ENCODE results near the gene PRPSAP2. TPM values are rescaled to one million over a fixed set of nuclear protein-coding genes. Genes with fewer than 3 reads are reported as not detected.

PRPSAP2 gene
- total RNA-seq, 1 donor from 2014 or later, result 50.6 TPM

DNA sequence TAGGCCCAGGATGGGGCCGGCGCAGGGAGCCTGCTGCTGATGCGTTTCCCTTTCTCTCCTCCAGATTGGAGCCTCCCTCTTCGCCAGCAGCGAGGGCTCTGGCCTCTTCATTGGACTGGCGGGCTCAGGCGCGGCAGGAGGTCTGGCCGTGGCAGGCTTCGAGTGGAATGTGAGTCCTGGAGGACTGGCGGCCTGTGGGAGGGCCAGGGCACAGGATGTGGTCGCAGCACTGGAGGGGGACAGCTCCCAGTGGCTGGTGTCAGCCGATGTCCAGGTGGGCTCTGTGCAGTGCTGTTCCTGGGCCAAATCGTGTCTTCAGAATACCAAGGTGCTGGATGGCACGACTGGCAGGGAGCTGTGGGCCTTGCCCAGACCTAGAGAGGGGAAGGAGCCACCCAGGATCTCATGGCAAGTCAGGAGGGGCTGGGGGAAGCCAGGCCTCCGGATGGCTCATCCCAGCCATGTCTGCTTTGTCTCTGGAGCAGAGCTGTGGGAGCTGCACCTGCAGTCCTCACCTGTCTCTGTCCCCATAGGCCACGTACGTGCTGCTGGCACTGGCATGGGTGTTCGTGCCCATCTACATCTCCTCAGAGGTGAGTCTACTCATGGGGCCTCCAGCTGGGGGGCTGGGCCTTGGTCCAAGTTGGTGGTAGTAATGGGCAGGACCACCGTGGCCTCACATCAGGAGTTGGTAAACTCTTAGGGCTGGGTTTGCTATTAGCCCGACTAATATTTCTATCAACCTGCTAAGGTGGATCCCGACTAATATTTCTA is 101.3 kb downstream of the PRPSAP2 start:
- no peak overlapping the region for H3K9ac ChIP-seq (ENCODE audit: low read length)
- no peak overlapping the region for H3K4me2 ChIP-seq (ENCODE audit: low read length)
- peaks cover 25% of the 10 kb centered on the region for H3K4me1 ChIP-seq (ENCODE audit: insufficient read depth, low read length)
- TF ChIP-seq, protein P1, sequence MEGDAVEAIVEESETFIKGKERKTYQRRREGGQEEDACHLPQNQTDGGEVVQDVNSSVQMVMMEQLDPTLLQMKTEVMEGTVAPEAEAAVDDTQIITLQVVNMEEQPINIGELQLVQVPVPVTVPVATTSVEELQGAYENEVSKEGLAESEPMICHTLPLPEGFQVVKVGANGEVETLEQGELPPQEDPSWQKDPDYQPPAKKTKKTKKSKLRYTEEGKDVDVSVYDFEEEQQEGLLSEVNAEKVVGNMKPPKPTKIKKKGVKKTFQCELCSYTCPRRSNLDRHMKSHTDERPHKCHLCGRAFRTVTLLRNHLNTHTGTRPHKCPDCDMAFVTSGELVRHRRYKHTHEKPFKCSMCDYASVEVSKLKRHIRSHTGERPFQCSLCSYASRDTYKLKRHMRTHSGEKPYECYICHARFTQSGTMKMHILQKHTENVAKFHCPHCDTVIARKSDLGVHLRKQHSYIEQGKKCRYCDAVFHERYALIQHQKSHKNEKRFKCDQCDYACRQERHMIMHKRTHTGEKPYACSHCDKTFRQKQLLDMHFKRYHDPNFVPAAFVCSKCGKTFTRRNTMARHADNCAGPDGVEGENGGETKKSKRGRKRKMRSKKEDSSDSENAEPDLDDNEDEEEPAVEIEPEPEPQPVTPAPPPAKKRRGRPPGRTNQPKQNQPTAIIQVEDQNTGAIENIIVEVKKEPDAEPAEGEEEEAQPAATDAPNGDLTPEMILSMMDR (IDR thresholded peaks at IDR 0.05; ENCODE audit: insufficient read depth, low read depth, low read length), result no peak
- no peak for TF ChIP-seq EZH2 (IDR thresholded peaks at IDR 0.05; ENCODE audit: insufficient read depth, low read length)
- Mint-ChIP-seq H3K36me3 (ENCODE audit: low read depth, unreplicated experiment) (no peaks in the 10 kb centered on the region), H3K27me3 (ENCODE audit: low read depth, unreplicated experiment) (peaks cover 7% of the 10 kb centered on the region), H3K4me3 (ENCODE audit: unreplicated experiment) (no peak overlapping the region), H3K27ac (ENCODE audit: unreplicated experiment) (no peak overlapping the region), H3K9me3 (ENCODE audit: unreplicated experiment) (no peaks in the 10 kb centered on the region), H3K4me1 (ENCODE audit: low read depth, unreplicated experiment) (peaks cover 10% of the 10 kb centered on the region)
- DNase-seq (ENCODE audit: low read depth) (no peak), FAIRE-seq (no peak)
- H2AFZ ChIP-seq (ENCODE audit: low read depth, low read length), result no peak overlapping the region
- no peaks in the 10 kb centered on the region for H3K36me3 ChIP-seq (ENCODE audit: insufficient read depth, low read length)
- no peak overlapping the region for H3K4me3 ChIP-seq (ENCODE audit: insufficient read depth, low read depth, low read length)
- H3K27ac ChIP-seq (ENCODE audit: low read depth, low read length), result no peak overlapping the region
- no peaks in the 10 kb centered on the region for H3K27me3 ChIP-seq (ENCODE audit: insufficient read depth, low read length)
- H3K9me3 ChIP-seq (ENCODE audit: insufficient read depth, low read depth, low read length), result no peaks in the 10 kb centered on the region
- H3K79me2 ChIP-seq (ENCODE audit: insufficient read depth, low read length), result no peaks in the 10 kb centered on the region
- H4K20me1 ChIP-seq (ENCODE audit: insufficient read depth, low read length), result no peaks in the 10 kb centered on the region

DNA sequence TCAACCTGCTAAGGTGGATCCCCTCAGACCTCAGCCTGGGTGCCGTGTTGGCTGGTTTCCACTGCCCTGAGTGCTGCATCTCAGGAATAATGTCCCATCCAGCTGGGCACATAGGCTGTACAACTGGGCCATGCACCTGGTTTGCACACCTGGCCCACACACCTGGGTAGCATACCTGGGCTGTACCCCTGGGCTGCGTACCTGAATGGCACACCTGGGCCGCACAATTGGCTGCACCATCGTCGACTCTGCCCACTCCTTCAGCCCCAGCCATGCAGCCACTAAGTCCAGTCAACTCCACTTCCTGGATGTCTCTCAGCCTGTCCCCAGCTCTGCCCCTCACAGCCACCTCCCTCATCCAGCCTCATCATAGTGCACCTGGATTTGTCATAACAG is 101.9 kb downstream of the PRPSAP2 start:
- Mint-ChIP-seq H3K27ac (ENCODE audit: unreplicated experiment) (no peak overlapping the region), H3K27me3 (ENCODE audit: low read depth, unreplicated experiment) (peaks cover 7% of the 10 kb centered on the region), H3K9me3 (ENCODE audit: unreplicated experiment) (no peaks in the 10 kb centered on the region), H3K36me3 (ENCODE audit: low read depth, unreplicated experiment) (no peaks in the 10 kb centered on the region), H3K4me1 (ENCODE audit: low read depth, unreplicated experiment) (peaks cover 10% of the 10 kb centered on the region), H3K4me3 (ENCODE audit: unreplicated experiment) (no peak overlapping the region)
- H3K4me3 ChIP-seq (ENCODE audit: insufficient read depth, low read depth, low read length), result no peak overlapping the region
- no peaks in the 10 kb centered on the region for H3K27me3 ChIP-seq (ENCODE audit: insufficient read depth, low read length)
- FAIRE-seq (no peak), DNase-seq (ENCODE audit: low read depth) (no peak)
- H3K4me2 ChIP-seq (ENCODE audit: low read length), result no peak overlapping the region
- H4K20me1 ChIP-seq (ENCODE audit: insufficient read depth, low read length), result no peaks in the 10 kb centered on the region
- no peak overlapping the region for H2AFZ ChIP-seq (ENCODE audit: low read depth, low read length)
- H3K9me3 ChIP-seq (ENCODE audit: insufficient read depth, low read depth, low read length), result no peaks in the 10 kb centered on the region
- H3K79me2 ChIP-seq (ENCODE audit: insufficient read depth, low read length), result no peaks in the 10 kb centered on the region
- TF ChIP-seq, protein P1 (IDR thresholded peaks at IDR 0.05; ENCODE audit: insufficient read depth, low read depth, low read length), result no peak
- no peak for TF ChIP-seq EZH2 (IDR thresholded peaks at IDR 0.05; ENCODE audit: insufficient read depth, low read length)
- no peaks in the 10 kb centered on the region for H3K36me3 ChIP-seq (ENCODE audit: insufficient read depth, low read length)
- peaks cover 25% of the 10 kb centered on the region for H3K4me1 ChIP-seq (ENCODE audit: insufficient read depth, low read length)
- no peak overlapping the region for H3K27ac ChIP-seq (ENCODE audit: low read depth, low read length)
- H3K9ac ChIP-seq (ENCODE audit: low read length), result no peak overlapping the region

DNA sequence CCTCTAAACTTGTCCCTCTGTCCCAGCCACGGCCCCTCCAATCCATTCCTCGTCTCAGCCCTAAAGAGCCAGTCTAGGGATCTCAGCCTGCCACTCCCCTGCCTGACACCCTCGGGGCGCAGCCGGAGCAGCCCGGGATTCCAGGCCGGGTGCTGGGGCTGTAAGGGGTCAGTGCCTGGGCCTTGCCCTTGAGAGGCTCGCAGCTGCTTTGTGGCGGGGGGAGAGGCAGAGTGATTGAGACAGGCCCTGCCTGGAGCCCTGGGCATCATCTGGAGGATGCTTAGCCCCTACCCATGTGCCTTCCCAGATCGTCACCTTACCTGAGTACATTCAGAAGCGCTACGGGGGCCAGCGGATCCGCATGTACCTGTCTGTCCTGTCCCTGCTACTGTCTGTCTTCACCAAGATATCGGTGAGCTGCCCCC is 102.3 kb downstream of the PRPSAP2 start:
- Mint-ChIP-seq H3K27me3 (ENCODE audit: low read depth, unreplicated experiment) (peaks cover 7% of the 10 kb centered on the region), H3K27ac (ENCODE audit: unreplicated experiment) (no peak overlapping the region), H3K36me3 (ENCODE audit: low read depth, unreplicated experiment) (no peaks in the 10 kb centered on the region), H3K9me3 (ENCODE audit: unreplicated experiment) (no peaks in the 10 kb centered on the region), H3K4me1 (ENCODE audit: low read depth, unreplicated experiment) (peaks cover 10% of the 10 kb centered on the region), H3K4me3 (ENCODE audit: unreplicated experiment) (no peak overlapping the region)
- no peak overlapping the region for H3K4me3 ChIP-seq (ENCODE audit: insufficient read depth, low read depth, low read length)
- FAIRE-seq, result no peak
- H3K4me1 ChIP-seq (ENCODE audit: insufficient read depth, low read length), result peaks cover 25% of the 10 kb centered on the region
- H3K4me2 ChIP-seq (ENCODE audit: low read length), result no peak overlapping the region
- no peaks in the 10 kb centered on the region for H4K20me1 ChIP-seq (ENCODE audit: insufficient read depth, low read length)
- H3K9ac ChIP-seq (ENCODE audit: low read length), result no peak overlapping the region
- no peak overlapping the region for H3K27ac ChIP-seq (ENCODE audit: low read depth, low read length)
- no peaks in the 10 kb centered on the region for H3K27me3 ChIP-seq (ENCODE audit: insufficient read depth, low read length)
- TF ChIP-seq EZH2 (IDR thresholded peaks at IDR 0.05; ENCODE audit: insufficient read depth, low read length), result no peak
- TF ChIP-seq, protein P1 (IDR thresholded peaks at IDR 0.05; ENCODE audit: insufficient read depth, low read depth, low read length), result no peak
- H3K9me3 ChIP-seq (ENCODE audit: insufficient read depth, low read depth, low read length), result no peaks in the 10 kb centered on the region
- H3K79me2 ChIP-seq (ENCODE audit: insufficient read depth, low read length), result no peaks in the 10 kb centered on the region
- no peaks in the 10 kb centered on the region for H3K36me3 ChIP-seq (ENCODE audit: insufficient read depth, low read length)
- H2AFZ ChIP-seq (ENCODE audit: low read depth, low read length), result no peak overlapping the region
- no peak for DNase-seq (ENCODE audit: low read depth)
